HG03196 (cell line): ENCODE measurements around the gene WDFY3.

ENCODE experiments used
- ATAC-seq: cut with Tn5 transposase; IDR thresholded peaks from one replicate; pipeline ENCODE4 v1.9.1; 2021; ENCODE audit not compliant: unreplicated experiment

WDFY3 gene

DNA sequence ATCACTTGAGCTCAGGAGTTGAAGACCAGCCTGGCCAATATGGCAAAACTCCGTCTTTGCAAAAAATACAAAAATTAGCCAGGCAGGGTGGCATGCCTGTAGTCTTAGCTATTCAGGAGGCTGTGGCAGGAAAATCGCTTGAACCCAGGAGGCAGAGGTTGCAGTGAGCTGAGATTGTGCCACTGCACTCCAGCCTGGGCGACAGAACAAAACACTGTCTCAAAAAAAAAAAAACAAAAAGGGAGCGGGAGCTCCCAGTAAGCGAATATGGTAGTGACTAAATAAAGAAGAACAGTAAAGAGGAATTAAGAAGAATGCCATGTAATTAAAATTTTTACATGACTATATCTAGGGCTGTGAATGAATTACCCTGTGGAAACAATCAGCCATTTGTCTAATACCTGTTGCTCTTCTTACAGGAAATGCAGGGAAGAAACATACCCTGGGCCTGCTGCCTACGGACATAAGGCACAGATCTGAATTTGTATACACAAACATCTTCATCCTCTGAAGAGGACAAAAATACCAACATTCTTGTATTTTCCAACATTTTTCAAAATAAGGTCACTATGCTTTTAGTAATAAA, 11.4 kb downstream of the WDFY3 start:
- no peak for ATAC-seq

DNA sequence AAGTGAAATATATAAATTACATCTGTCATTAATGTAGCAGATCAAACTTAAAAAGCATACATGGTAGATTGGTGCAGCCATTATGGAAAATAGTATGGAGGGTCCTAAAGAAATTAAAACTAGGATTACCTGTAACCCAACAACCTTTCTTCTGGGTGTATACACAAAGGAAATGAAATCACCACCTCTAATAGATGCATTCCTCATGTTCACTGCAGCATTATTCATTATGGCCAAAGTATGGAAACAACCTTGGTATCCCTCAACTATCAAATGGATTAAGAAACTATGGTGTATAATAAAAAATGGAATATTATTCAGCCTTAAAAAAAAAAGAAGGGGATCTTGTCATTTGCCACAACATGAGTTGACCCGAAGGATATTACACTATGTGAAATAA, 13.7 kb downstream of the WDFY3 start:
- ATAC-seq: no peak

DNA sequence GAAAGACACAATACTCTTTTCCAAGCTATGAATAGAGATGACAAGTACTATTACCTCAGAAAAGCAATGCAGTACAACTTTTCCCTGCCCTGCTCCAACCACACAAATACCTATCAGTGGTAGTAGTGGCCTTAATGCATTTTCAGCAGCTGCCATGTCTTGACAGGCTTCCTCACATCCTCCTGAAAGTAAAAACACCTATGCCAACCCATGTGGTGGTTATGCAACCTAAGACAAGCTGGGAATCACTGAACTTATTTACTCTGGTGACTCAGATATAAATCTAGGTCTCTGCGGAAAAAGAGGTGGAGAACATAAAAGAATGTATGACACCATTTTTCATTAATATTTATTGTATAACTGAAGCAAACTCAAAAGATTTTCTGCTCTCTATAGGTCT, 14.5 kb downstream of the WDFY3 start:
- ATAC-seq: no peak

GRCh38 chr4:84948056-84948455, 18.4 kb downstream of the WDFY3 start:
- ATAC-seq: no peak

GRCh38 chr4:84944947-84945346, 21.5 kb downstream of the WDFY3 start:
- no peak for ATAC-seq

DNA sequence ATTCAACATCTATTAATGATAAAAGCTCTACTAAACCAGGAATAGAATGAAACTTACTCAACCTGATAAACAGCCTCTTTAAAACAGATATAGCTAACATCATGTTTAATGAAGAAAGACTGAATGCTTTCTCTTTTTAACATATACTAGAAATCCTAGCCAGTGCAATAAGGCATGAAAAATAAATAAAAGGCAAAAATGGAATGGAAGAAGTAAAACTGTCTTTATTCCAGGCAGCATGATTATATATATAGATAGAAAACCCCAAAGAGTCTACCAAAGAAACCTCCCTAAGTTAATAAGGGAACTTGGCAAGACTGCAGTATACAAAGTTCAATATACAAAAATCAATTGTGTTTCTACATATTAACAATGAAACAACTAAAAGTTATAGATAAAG, 25.5 kb downstream of the WDFY3 start:
- ATAC-seq: no peak

- no peak for ATAC-seq
Measured at GRCh38 chr4:84939113-84939512, 27.4 kb downstream of the WDFY3 start.

DNA sequence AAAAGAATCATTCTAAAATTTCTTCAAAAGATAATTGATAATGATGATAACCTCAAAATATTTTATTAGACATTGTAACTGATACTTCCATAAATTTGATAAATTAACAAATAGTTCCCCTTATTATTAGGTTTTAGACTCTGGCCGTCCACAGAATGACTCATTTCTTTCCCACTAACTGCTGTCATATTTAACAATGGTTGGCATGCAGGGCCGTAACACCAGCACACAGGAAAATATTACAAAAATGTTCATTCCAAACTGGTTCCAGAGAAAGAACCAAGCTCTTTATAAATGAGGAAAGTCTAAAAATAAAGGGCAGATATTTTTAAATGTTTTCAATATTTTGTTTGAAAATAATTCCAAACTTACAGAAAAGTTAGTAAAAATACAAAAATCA, 28.2 kb downstream of the WDFY3 start:
- no peak for ATAC-seq

- ATAC-seq: no peak
Measured at GRCh38 chr4:84937381-84937977, 29.0 kb downstream of the WDFY3 start.

GRCh38 chr4:84936123-84936522, 30.4 kb downstream of the WDFY3 start:
- ATAC-seq: no peak

DNA sequence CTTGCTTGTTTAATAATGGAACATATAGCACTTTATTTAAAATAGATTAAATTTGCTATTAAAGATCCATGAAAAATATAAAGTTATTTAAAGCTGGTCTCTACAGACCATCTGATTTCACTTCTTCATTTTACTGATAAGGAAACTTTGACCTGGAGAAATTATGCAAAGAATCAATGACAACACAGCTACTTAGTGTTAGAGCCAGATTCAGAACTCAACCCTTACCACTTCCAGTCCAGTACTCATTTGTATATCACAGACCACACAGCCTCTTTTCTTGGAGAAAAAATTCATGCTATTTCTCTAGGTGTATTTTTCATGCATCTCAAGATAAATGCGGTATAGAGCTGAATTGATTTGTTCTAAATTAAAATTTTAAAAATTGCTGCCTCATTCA, 34.0 kb downstream of the WDFY3 start:
- ATAC-seq: no peak

DNA sequence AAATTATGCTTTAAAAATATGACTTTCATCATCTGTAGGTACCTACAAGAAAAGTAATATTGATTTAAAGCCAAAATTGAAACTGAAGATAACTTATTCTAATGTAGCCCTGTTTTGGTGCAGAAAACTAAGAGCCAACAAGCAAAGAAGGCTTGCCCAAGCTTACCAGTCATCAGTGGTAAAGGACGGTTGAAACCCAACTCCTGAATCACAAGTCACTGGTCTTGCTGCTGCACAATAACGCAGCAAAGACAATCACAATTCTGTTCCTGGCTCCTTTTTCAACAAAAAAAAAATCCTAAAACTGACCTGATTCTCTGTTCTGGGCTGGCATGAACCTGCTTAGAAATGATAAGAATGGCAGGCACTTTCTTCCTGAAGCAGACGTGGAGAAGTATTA, 34.5 kb downstream of the WDFY3 start:
- no peak for ATAC-seq

- no peak for ATAC-seq
Measured at GRCh38 chr4:84931274-84931673, 35.2 kb downstream of the WDFY3 start.

DNA sequence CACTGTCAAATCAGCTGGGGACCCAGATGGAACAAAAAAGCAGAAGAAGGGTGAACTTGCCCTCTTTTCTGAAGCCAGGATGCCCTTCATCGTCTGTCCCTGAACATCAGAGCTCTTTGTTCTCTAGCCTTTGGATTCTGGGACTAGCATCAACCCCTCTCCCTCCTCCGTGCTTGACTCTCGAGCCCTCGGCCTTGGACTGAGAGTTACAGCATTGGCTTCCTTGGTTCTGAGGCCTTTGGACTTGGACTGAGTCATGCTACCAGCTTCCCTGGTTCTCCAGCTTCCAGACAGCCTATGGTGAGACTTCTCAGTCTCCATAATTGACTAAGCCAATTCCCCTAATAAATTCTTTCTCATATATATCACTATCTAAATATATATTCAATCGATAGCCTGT, 38.4 kb downstream of the WDFY3 start:
- ATAC-seq: no peak

- no peak for ATAC-seq
Measured at GRCh38 chr4:84927428-84927827, 39.1 kb downstream of the WDFY3 start.

- ATAC-seq: no peak
Measured at GRCh38 chr4:84925558-84925957, 40.9 kb downstream of the WDFY3 start.

GRCh38 chr4:84924434-84924833, 42.1 kb downstream of the WDFY3 start:
- no peak for ATAC-seq

DNA sequence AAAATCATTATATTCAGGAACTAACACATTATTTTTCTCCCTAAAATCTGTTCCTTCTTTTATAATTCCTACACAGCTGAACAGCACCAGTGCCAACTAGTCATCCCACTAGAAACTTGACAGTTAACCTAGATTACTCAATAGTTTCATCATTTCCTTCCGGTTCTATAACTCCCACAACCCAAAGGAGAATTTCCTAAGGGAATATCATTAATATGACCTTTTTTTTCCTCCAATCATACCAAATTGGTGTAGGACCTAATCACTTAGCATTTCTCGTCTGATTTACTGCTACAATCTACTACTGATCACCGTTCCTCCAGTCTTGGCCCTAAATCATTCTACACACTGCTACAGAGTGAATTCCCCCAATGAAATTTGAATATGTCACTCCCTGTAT, 45.9 kb downstream of the WDFY3 start:
- no peak for ATAC-seq

- no peak for ATAC-seq
Measured at GRCh38 chr4:84917869-84918600, 48.5 kb downstream of the WDFY3 start.

GRCh38 chr4:84917086-84917821, 49.2 kb downstream of the WDFY3 start:
- no peak for ATAC-seq

GRCh38 chr4:84916227-84916626, 50.3 kb downstream of the WDFY3 start:
- ATAC-seq: no peak

DNA sequence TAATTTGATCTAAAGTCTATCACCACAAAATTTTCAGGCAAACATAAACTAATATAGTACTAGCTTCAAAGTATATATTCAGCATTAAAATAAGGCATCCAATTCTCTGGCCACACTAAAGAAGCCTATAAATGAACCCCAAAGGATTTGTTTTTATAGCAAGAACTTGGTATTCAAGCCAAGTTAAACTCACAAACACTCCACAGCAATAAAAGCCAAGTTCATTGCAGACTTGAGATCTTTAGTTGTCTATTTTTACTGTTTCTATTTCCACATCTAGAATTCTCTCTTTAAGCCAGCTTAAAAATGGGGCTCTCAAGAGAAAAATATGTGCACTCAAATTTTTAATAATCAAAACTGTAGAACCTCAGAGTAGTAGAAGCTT, 51.1 kb downstream of the WDFY3 start:
- ATAC-seq: no peak
